NCI-H146 (cell line): ENCODE results near the gene RNF125.

Experiments used
- DNase-seq: peaks from one replicate; lab custom pipeline; 2025; lab: John Stamatoyannopoulos, UW

The RNF125 gene

DNA sequence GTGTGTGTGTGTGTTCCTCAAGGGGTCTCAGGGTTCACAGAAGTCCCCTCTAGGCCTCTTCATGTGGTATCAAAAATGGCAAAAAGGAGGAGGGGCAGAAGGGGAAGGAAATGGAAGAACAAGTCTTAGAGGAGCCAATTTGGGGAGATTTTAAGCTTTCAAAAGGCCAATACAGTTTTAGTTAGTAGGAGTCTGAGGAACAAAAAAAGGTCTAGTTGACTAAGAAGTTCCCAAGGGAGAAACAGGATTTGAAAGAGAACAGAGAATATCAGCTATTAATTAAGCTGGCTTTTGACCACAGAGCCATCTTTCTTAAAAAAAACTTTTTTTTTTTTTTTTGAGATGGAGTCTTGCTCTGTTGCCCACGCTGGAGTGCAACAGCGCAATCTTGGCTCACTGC is 7.1 kb downstream of the RNF125 start:
- no peak for DNase-seq

DNA sequence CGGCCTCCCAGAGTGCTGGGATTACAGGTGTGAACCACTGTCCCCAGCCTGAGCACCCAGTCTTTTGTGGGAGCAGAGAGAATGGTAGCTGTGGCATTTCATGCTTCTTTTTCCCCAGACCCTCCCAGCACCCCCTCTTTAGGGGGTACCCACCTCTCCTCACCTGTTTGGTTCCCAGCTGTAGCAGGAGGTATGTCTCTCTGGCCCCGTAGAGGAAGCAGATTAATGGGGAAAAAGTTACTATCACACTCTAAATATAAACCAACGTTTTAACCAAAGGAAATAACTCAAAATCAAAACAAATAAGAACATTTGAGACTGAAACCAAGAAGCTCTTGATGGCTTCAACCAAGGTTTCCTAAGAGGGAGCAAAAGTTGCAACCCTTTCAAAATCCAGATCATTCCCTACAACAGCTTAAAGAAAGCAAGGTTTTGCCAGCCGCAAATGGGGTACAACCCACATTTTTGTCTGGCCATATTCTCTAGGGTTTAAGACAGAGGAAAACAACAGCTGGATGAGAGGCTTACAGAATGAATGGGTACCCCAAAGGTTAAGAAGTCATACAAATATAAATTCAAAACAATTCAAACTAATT is 8.0 kb downstream of the RNF125 start:
- no peak for DNase-seq

DNA sequence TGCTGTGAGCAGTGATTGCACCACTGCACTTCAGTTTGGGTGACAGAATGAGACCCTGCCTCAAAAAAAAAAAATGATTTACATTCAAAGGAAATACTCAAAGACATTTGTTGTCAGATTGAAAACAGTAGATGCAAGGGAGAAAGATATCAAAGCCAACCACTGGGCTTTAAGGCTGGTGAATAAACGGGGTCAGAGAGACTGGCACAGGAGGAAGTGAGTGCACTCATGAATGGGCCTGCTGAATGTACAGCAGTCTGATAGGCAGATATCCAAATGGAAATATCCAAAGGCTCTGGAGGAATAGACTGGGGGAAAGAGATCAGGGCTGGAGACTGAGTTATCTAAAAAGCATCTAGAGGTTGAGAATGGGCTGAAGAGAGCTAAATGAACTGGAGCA is 10.9 kb downstream of the RNF125 start:
- DNase-seq, result no peak

DNA sequence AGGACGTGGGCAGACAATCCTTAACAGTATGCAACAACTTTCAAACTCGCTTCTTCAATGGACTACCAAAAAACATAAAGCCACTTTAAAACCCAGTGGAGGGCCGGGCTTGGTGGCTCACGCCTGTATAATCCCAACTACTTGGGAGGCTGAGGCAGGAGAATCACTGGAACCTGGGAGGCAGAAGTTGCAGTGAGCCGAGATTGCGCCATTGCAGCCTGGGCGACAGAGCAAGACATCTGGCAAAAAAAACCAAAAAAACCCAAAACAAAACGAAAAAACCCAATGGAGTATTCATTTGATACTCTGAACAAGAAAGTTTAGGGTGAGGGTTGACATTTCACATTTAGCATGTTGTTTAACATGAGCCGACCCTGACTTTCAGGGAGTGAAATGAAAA is 14.0 kb downstream of the RNF125 start:
- DNase-seq, result no peak

- no peak for DNase-seq
These were observed 18.0 kb downstream of the RNF125 start for GRCh38 chr18:32036506-32037180.

DNA sequence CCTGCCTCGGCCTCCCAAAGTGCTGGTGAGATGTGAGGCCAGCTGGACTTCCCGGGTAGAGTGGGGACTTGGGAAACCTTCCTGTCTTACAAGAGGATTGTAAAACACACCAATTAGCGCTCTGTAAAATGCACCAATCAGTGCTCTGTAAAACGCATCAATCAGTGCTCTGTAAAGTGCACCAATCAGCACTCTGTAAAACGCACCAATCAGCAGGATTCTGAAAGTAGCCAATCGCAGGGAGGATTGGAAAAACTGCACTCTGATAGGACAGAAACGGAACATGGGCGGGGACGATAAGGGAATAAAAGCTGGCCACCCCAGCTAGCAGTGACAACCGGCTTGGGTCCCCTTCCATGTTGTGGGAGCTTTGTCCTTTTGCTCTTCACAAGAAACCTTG is 19.0 kb downstream of the RNF125 start:
- no peak for DNase-seq

DNA sequence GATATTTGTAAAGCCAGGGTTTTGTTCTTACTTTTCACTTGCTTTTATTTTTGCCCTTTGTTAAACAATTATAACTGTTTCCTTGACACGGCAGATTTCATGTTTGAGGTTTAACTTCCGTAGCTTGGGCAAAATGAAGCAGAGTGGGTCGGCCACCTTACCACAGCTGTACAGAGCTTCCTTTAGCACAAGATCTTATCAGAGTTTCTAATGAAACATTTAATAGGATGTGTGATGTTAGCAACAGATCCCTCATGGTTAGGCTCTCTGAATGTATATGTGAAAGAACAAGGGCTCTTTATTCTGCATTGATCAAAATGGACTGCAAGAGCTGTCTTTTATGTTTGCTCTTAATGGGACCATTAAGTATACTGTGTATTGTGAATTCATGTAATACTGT is 22.3 kb downstream of the RNF125 start:
- no peak for DNase-seq

- no peak for DNase-seq
These were observed 23.7 kb downstream of the RNF125 start for GRCh38 chr18:32042337-32042736.

DNA sequence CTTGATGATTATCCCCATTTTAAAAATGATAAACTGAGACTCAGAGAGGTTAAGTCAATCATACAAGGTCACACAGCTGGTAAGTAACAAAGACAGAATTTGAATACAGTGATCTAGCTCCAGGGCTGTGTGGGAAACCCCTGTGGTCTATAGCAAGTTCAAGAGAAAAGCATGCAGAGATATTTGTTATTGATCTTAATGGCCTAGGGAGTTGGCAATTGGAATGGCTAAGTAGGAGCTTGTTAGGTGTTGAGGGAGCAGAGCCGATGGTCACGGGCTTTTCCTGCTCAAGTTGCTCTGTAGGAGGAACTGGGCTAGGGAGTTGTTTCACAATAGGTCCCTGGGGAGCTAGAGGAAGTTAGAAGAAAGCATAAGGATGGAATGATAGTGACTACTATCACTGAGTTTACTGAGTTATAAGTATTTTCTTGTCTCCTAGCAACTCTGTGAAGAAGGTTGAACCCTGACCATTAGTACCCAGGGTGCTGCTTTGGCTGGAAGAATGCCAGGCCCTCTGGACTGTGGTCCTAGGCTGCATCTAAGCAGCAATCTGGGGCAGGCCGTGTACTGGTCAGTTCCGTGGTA is 30.0 kb downstream of the RNF125 start:
- DNase-seq, result no peak

GRCh38 chr18:32049393-32050171 is 31.0 kb downstream of the RNF125 start:
- DNase-seq, result no peak

GRCh38 chr18:32056613-32057358 is 38.2 kb downstream of the RNF125 start:
- no peak for DNase-seq

- no peak for DNase-seq
These were observed 39.1 kb downstream of the RNF125 start for GRCh38 chr18:32057624-32058165.

DNA sequence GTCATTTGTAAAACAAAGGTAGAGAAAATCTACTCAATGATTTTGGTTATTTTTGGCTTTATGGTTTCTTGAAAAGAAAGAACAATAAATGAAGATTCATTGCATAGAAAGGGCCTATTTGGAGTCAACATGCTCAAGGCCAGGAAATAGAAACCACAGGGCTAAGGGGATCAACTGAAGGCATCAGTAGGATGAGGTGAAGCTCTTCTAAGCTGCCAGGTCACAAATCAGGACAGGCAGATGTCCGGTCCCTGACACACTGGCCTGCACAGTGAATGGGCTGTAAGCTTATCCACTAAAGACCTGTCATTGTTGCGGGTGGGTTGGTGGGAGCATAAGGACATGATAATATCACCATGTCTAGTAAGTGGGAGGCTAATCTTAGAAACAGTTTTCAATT is 41.4 kb downstream of the RNF125 start:
- no peak for DNase-seq

GRCh38 chr18:32067375-32068167 is 48.9 kb downstream of the RNF125 start:
- DNase-seq, result no peak

GRCh38 chr18:32072321-32072720 is 53.7 kb downstream of the RNF125 start:
- no peak for DNase-seq

GRCh38 chr18:32074206-32074605 is 55.6 kb downstream of the RNF125 start:
- no peak for DNase-seq

GRCh38 chr18:32078845-32079244 is 60.2 kb downstream of the RNF125 start:
- no peak for DNase-seq

DNA sequence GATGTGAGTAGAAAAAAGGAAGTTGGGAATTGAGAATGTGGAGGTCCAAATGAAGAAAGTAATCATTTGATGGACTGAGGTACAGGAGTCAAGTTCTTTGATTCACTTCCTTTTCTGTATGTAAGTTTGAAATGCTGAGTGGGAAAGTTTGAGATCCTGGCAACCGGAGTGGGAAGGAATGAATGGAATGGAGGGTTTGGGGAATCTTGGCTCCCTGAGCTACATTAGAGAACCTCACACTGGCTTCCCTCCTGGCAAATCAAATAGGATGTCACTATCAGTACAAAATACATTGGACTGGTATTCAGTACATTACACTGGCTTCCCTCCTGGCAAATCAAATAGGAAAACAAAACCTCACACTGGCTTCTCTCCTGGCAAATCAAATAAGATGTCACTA is 63.3 kb downstream of the RNF125 start:
- DNase-seq, result no peak

DNA sequence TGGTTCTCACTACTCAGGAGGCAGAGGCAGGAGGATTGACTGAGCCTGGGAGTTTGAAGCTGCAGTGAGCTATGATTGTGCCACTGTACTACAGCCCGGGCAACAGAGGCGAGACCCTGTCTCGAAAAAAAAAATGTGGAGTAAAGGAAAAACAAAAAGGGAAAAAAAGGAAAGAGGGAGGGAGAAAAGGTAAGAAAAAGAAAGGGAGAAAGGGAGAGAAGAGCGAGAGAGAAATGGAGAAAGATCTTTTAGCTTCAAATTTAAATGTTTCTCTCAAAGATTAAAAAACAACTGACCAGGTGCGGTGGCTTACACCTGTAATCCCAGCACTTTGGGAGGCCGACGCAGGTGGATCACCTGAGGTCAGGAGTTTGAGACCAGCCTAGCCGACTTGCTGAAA is 65.2 kb downstream of the RNF125 start:
- no peak for DNase-seq

DNA sequence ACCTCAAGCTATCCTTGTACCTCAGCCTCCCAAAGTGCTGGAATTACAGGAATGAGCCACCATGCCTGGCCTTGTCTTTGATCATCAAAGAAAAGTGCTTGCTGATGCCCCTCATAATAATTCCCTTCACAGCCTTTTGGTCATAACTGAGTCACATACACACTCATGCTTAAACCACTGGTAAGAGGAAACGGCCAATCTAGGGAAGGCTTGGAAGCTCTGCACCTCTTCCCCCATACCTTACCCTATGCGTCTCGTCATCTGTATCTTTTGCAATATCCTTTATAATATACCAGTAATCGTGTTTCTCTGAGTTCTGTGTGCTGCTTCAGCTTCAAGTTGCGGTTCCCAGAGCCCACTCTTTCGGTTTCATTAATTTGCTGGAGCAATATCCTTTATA is 68.3 kb downstream of the RNF125 start:
- no peak for DNase-seq

GRCh38 chr18:32090831-32091230 is 72.2 kb downstream of the RNF125 start:
- peak; percentile 82 for DNase-seq
